AG04450 (cell line): ENCODE results near the gene HILPDA. TPM values are rescaled to one million over a fixed set of nuclear protein-coding genes. Genes with fewer than 3 reads are reported as not detected.
"Not testable (repeated sequence)": the region's sequence is repeated elsewhere in the genome, so short reads cannot be mapped to it uniquely, and the experiment has no call there.

ENCODE experiments used
- CTCF ChIA-PET: fragments of 300-600, 350-600 bp; formaldehyde crosslinking; extraction: SDS; loops from one replicate; lab custom pipeline; 2022; ENCODE audit warnings: antibody characterized with exemption, inconsistent platforms; lab: Charles Lee
- POLR2A ChIA-PET: fragments of 350-600 bp; formaldehyde crosslinking; extraction: SDS; loops from one replicate; lab custom pipeline; 2021; ENCODE audit warnings: antibody characterized with exemption, inconsistent platforms; lab: Yijun Ruan, JAX
- DNase-seq: peaks from one replicate; pipeline ENCODE4 v3.0.0-alpha.2; 2011; ENCODE audit warnings: low read depth, low spot score
- H3K27ac ChIP-seq: one replicate; pipeline ENCODE4 v1.5.1; 2012; ENCODE audit warnings: low read depth, low read length, control low read depth
- H3K27me3 ChIP-seq: one replicate; pipeline ENCODE4 v1.6.0; 2012; ENCODE audit warnings: low read length; ENCODE audit not compliant: control insufficient read depth, insufficient read depth
- H3K4me3 ChIP-seq: 2 replicates; pipeline ENCODE4 v1.5.1; 2011; ENCODE audit warnings: mild to moderate bottlenecking, low read depth, low read length, control low read depth
- H3K9me3 ChIP-seq: 2 replicates; pipeline ENCODE4 v1.5.1; 2012; ENCODE audit warnings: low read length; ENCODE audit not compliant: control insufficient read depth, insufficient read depth
- CTCF ChIP-seq: IDR thresholded peaks from 2 replicates; pipeline ENCODE4 v1.5.1; 2011; ENCODE audit warnings: low read depth, low read length, control low read depth, inconsistent platforms
- polyA plus RNA-seq: library from polyadenylated mRNA; depleted of rRNA; stranded (reverse); fragments of >200 nt; gene quantifications from 2 replicates; pipeline ENCODE4 v1.2.3, GENCODE V29; 2011

The HILPDA gene
- polyA plus RNA-seq, 1 experiment: 15.9 TPM

- no peaks in the 10 kb centered on the region for H3K9me3 ChIP-seq
- TF ChIP-seq CTCF: no peak
- POLR2A ChIA-PET: no interaction called here
- DNase-seq: peak; percentile 53
- H3K27ac ChIP-seq: peak overlapping the region; percentile 97
- CTCF ChIA-PET: interaction anchor here (0.5 to 6.4 kb wide), 5 partner anchors 8 to 51 kb away, joined by 3 to 110 read pairs (median 4); no protein-coding TSS in a partner anchor
- H3K27me3 ChIP-seq: peaks cover 4% of the 10 kb centered on the region
- peak overlapping the region; percentile 7; the same call in 1 of the 2 replicates for H3K4me3 ChIP-seq
Observed at GRCh38 chr7:128453836-128454804, 1.6 kb upstream of the HILPDA start.

GRCh38 chr7:128454808-128455542 is 703 bp upstream of the HILPDA start:
- POLR2A ChIA-PET: interaction anchor here (0.7 to 1.6 kb wide), 5 partner anchors 11 to 355 kb away, joined by 3 to 8 read pairs (median 3); partner anchors contain the start of gene IMPDH1
- CTCF ChIA-PET: interaction anchor here (1.0 to 6.4 kb wide), 3 partner anchors 15 to 28 kb away, joined by 3 to 110 read pairs (median 5); no protein-coding TSS in a partner anchor
- peaks cover 4% of the 10 kb centered on the region for H3K27me3 ChIP-seq
- H3K27ac ChIP-seq: peak overlapping the region; percentile 97
- DNase-seq: no peak
- peak overlapping the region; percentile 100 for H3K4me3 ChIP-seq
- no peak for TF ChIP-seq CTCF
- no peaks in the 10 kb centered on the region for H3K9me3 ChIP-seq

DNA sequence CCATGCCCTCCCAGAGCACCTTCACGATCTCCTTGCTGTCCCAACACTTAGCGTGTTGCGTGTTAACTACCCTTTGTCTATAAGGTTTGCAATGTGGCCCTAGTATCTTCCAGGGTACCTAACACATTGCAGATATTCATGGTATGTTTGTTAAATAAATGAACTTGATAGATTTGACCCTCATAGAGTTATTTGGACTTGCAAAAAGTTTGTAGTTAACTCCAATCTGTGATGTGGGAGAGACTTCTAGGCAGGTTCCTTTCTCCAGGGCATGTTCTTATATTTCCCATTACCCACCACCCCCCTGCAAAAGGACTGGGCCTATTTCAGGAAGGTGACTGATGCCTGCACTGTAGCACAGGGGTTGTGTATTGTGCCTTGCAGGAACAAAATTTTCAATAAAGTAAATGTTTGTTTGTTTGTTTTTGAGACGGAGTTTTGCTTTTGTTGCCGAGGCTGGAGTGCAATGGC is 612 bp downstream of the HILPDA start:
- no peak for DNase-seq
- Histone ChIP-seq H3K4me3 (peak overlapping the region; percentile 100), H3K9me3 (no peaks in the 10 kb centered on the region), H3K27me3 (peaks cover 4% of the 10 kb centered on the region), H3K27ac (peak overlapping the region; percentile 57)
- POLR2A ChIA-PET: interaction anchor here (1.0 to 1.6 kb wide), 4 partner anchors 13 to 46 kb away, joined by 3 to 8 read pairs (median 4); partner anchors contain the start of gene IMPDH1
- no peak for TF ChIP-seq CTCF
- CTCF ChIA-PET: interaction anchor here (6.4 kb wide), 1 partner anchor 29 kb away, joined by 110 read pairs; no protein-coding TSS in a partner anchor

- H3K27me3 ChIP-seq, DNase-seq, H3K9me3 ChIP-seq, H3K27ac ChIP-seq, POLR2A ChIA-PET: not testable (repeated sequence)
- CTCF ChIA-PET: interaction anchor here (0.6 to 6.4 kb wide), 4 partner anchors 12 to 214 kb away, joined by 4 to 110 read pairs (median 6); no protein-coding TSS in a partner anchor
- peak overlapping the region; percentile 100 for H3K4me3 ChIP-seq
Observed at GRCh38 chr7:128457385-128457784, 1.7 kb downstream of the HILPDA start.

DNA sequence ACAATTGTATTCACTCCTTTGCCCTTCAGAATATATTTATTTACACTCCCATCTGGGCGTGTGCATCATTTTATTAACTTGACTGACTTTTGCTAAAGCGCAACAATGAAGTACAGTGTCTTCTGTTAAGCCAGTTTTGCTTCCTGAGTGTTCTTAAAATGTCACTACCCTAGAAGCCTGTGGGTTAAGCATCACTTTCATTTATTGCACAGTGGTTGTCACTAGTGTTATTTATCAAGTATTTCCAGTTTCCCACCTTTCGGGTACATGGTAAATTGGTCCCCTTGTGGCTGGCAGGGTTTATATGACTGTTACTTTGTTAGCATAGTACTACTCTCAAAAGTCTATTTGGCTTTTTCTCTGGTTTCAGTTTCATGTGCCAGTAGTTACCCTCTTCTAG is 3.3 kb downstream of the HILPDA start:
- POLR2A ChIA-PET: no interaction called here

More for the DNA sequence above, 3.3 kb downstream of the HILPDA start:
- no peak for TF ChIP-seq CTCF
- CTCF ChIA-PET: interaction anchor here (0.6 to 4.2 kb wide), 10 partner anchors 15 to 575 kb away, joined by 3 to 330 read pairs (median 12); partner anchors contain the start of gene METTL2B
- Histone ChIP-seq H3K4me3 (no peak overlapping the region), H3K27me3 (no peaks in the 10 kb centered on the region), H3K9me3 (no peaks in the 10 kb centered on the region; the same call in 1 of the 2 replicates), H3K27ac (no peak overlapping the region)
- DNase-seq: no peak
